Stimulated activated CD4-positive, alpha-beta T cell treated with anti-CD3 and anti-CD28 coated beads, Interleukin-1b, Interleukin-23, amount 100 ng/mL, for 1 hour (primary cell): ENCODE data around the gene ZNF606.

Source experiments
- DNase-seq, 2 donors: peaks; one replicate each; pipeline ENCODE4 v3.0.0-alpha.2; 2020; ENCODE audit warnings: low read depth in 2 of 2

Gene ZNF606

GRCh38 chr19:58002384-58003173, at the start of gene ZNF606:
Gene ZNF606 (minus strand): TSS chr19:58002820. CDS start chr19:58001319, 1,501 bp downstream.
- DNase-seq = peak; percentile 51 to 63

DNA sequence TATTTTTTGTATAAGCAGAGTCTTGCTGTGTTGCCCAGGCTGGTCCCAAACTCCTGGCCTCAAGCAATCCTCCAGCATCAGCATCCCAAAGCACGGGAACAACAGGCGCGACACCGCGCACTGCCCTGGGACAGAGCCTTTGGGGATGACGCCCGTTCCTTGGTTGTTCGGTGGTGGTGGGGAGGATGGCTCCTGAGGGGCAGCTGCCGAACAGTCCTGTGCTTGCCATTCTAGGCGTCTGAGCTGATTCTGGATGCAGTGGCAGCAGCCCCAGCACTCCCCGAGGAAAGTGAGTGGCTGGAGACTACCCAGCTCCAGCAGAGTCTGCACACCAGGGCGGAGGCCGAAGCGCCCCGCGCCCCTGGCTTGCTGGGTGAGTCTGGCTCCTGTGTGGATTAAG, 49.6 kb upstream of the ZNF606 start:
- no peak for DNase-seq

DNA sequence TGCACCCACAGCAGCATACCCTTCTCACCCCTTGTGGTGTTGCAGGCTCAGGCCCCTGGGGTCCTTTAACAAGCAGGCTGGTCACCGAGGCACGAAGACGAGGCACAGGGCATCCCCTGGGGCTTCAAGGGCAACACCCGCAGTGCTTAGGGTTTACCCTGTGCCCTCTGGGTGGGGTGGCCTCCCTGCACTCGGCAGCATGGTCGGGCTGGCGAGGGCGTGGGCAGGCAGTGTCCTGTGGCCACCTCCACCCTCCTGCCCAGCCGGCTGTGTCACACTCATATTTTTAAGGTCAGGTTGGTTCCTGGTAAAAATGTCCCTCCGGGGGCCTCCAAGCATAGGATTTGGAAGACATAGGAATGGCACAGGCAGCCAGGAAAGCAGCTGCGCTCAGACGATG, 45.1 kb upstream of the ZNF606 start:
- no peak for DNase-seq

DNA sequence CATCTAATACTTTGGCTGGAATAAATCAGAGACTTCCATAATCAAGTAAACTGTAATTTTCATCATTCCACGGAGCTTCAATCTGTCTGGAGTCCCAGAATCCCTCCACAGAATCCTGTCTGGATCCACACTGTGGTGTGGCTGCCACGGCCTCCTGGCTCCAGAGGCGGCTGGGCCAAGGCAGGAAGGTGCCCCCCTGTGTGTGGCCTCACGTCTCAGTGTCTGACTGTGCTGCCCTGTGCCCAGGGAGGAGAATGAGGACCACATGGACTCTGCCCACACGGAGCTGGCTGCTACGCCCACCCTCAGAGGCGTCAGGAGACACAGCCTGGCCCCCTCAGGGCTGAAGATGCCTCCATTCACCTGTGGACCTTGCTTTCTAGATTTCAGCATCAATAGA, 44.2 kb upstream of the ZNF606 start:
- DNase-seq = no peak

- no peak for DNase-seq
These were observed 42.9 kb upstream of the ZNF606 start for GRCh38 chr19:58045411-58046050.

GRCh38 chr19:58044886-58045285, 42.3 kb upstream of the ZNF606 start:
- no peak for DNase-seq

GRCh38 chr19:58044391-58044790, 41.8 kb upstream of the ZNF606 start:
- no peak for DNase-seq

DNA sequence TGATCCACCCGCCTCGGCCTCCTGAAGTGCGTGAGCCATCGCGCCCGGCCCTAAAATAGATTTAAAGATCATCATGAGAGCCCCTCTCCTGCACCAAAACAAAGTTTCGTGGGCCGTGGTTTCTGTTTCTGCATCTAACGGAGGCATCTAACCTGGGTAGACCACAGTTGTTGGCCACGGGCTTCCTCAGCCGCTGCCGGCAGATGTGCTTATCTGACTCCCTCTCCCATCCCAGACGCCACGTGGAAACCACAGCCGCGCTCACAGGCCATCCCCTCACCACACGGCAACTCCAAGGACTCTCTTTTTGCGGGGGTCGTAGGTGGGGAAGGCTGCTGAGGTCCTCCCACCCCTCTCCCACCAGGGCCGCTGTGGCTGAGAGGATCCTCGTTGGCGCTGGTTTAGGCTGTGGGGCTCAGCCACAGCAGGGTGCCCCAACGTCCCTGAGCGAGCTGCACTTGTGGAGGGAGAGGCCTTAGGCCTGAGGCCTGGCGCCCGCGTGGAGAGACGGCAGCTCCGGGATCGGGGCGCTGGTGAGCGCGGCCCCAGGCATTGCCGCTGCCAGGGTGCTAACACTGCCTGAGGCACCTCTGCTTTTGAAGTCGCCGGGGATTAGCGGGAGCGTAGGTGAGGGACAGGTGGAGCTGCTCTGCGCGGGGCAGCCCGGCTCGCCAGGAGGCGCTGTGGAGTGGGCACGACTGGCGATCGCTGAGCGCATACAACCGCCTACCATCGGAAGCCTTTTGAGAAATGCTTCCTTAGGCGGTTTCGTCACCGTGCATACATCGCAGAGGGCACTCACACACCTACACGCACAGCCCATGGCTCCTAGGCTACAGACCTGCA, 40.1 kb upstream of the ZNF606 start:
- no peak for DNase-seq

DNA sequence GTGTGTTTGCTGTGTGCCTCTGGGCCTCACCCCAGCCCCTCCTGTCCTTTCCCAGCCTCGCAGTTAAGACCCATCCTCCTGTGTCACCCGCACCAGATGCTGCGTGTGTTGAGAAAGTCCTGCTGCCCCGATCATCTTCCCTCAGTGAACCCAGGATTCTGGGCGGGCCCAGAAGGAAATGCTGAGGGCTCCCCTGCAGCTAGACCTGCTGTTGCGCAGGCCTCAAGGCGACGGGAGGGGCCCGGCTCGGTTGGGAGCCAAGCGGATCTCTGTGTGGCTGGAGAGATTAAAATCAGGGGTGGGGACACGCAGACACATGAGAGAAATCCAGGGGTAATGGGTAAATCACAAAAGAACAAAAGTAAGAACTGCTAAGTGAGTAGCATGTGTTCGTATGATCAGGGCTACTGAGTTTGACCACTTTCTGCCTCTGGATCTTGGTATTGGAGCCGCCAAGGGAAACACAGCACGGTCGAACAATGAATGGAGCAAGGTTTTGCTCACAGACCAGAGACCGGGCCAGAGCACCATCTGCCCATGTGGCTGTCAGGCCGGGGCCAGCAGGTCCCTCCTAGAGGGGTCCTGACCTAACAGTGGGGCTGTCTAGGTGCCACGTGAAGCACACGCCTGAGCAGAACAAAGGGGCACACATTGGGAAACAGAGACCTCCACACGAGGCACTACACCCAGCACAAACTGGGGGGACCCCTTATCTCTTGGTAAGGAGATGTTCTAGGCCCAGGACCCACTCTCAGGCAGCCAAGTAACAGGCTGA, 38.3 kb upstream of the ZNF606 start:
- DNase-seq = no peak

DNA sequence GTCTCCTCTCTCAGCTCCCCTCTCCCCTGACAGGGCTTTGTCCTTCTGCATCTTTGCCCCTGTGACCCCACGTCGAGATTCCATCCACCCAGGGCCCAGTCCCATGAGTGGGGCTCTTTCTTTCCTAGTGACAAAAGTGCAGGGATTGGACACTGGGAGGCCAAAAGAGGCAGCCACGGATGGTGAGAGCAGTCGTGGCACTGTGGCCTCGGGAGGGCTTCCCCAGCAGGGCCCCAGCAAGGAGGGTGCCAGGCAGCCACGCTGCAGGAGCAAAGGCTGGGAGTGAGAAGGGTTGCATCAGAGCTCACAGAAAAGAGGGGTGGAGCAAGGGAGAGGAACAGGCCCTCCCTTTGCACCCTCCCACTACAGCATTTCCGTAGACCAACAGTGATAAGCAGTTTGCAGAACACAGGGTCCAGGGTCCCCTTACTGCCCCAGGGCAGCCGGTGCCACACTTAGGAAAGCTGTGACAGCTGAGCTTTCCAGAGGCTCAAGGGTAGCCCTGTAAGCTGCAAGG, 36.1 kb upstream of the ZNF606 start:
- no peak for DNase-seq

GRCh38 chr19:58037927-58038687, 35.5 kb upstream of the ZNF606 start:
- no peak for DNase-seq

GRCh38 chr19:58035863-58036262, 33.2 kb upstream of the ZNF606 start:
- DNase-seq = no peak

GRCh38 chr19:58034477-58034793, 31.8 kb upstream of the ZNF606 start:
- DNase-seq = no peak

- peak in 1 of 2 donors; percentile 1 for DNase-seq
These were observed 31.3 kb upstream of the ZNF606 start, which contains the start of gene ZSCAN1 for GRCh38 chr19:58033741-58034476. Gene ZSCAN1 (plus strand): TSS chr19:58034025. CDS start chr19:58037837, 3,812 bp downstream.

DNA sequence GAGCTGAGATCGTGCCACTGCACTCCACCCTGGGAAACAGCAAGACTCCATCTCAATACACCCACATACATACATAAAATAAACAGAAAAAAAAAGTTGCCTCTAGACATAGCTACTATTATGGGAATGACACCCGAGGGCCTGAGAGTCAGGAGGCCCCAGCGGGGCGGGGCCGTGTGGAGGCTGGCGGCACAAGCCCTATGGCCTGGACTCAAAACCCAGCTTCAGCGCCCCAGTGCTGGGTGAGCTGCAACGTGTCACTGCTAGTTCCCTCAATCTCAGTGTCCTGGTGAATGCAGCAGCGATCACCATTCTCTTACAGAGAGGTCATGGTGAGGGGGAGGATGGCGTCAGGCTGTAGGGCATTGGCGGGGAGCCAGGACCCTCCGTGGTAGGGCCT, 22.0 kb upstream of the ZNF606 start:
- no peak for DNase-seq

DNA sequence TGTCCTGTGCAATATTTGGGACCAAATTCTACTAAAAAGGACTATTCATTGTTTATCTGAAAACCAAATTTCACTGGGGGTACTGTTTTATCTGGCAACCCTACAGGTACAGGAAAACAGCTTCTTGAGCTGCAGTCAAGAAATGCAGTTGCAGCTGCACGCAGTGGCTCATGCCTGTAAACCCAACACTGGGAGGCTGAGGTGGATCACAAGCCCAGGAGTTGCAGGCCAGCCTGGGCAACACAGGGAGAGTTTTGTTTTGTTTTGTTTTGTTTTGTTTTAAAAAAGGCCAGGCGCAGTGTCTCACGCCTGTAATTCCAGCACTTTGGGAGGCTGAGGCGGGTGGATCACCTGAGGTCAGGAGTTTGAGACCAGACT, 19.7 kb upstream of the ZNF606 start:
- no peak for DNase-seq

- DNase-seq = no peak
These were observed 19.1 kb upstream of the ZNF606 start for GRCh38 chr19:58021541-58022282.

DNA sequence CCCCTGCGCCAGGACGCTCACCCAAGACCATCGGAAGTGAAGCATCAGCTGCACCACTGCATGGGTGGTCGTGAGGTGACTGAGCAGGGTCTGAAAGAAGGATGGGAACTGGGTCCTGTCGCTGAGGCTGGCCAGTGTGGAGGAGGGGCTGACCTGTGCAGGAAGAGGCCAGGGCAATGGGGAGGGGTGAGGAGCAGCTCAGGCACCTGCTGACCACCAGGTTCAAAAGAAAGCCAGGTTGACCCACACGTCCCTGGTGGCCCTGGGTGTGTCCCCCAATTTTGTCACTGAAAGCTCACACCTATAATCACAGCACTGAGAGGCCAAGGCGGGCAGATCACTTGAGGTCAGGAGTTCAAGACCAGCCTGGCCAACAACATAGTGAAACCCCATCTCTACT, 17.5 kb upstream of the ZNF606 start:
- DNase-seq = no peak

DNA sequence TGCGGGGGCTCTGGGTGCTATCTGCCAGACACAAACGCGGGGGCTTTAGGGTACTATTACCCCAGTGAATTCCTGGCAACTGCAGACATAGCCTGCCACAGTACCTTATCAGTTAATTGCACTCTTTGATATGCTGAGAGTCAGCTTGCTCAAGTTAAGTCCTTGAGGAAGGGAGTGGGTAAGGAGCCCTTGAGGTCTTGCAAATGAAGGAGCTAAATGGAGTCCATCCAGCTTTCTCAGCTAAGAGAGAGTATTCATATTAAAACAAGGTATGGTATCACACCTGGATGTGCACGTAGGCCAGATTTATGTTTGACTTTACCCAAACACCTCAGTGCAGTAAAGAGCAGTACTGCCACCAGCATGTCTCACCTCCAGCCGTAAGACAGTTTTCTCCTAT, 11.5 kb upstream of the ZNF606 start:
- no peak for DNase-seq
